GM19351 (cell line): ENCODE results near the gene CNTROB.
"Not testable (repeated sequence)": the region's sequence is repeated elsewhere in the genome, so short reads cannot be mapped to it uniquely, and the experiment has no call there.

Experiments
- ATAC-seq: cut with Tn5 transposase; IDR thresholded peaks from one replicate; pipeline ENCODE4 v1.9.1; 2021; ENCODE audit warnings: mild to moderate bottlenecking, moderate library complexity; ENCODE audit not compliant: unreplicated experiment

CNTROB gene

DNA sequence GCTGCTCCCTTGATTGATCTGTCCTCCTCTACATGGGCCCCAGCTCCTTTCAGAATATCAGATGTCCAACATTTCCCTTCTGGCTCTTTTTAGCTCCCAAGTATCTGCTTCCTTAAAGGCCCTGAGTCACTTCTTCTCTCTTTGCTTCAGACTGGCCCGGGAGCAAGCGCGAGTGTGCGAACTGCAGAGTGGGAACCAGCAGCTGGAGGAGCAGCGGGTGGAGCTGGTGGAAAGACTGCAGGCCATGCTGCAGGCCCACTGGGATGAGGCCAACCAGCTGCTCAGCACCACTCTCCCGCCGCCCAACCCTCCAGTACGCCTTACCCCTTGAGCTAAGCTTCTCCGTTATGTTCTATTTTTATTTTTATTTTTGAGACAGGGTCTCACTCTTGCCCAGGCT lies 12.3 kb downstream of the CNTROB start:
- ATAC-seq = no peak

DNA sequence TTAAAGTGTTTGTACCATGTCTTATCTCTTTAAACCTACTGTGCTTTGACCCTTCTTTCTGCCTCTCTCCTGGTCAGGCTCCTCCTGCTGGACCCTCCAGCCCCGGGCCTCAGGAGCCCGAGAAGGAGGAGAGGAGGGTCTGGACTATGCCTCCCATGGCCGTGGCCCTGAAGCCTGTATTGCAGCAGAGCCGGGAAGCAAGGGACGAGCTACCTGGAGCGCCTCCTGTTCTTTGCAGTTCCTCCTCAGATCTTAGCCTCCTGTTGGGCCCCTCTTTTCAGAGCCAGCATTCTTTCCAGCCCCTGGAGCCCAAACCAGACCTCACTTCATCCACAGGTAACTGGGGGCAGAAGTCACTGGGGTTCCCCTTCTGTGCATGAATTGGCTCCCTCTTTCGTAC lies 13.6 kb downstream of the CNTROB start:
- ATAC-seq = no peak

DNA sequence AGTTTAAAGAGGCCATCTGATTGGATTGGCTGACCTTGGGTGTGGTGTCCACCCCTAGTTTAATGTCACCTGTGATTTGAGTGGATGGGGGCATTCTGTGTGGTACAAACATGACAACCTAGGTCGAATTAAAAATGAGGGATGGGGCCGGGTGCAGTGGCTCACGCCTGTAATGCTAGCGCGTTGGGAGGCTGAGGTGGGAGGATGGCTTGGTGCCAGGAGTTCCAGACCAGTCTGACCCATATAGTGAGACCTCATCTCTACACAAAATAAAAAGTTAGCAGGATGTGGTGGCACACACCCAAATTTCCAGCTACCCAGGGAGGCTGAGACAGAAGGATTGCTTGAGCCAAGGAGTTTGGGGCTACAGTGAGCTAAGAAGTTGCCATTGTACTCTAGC lies 14.4 kb downstream of the CNTROB start:
- ATAC-seq = no peak

DNA sequence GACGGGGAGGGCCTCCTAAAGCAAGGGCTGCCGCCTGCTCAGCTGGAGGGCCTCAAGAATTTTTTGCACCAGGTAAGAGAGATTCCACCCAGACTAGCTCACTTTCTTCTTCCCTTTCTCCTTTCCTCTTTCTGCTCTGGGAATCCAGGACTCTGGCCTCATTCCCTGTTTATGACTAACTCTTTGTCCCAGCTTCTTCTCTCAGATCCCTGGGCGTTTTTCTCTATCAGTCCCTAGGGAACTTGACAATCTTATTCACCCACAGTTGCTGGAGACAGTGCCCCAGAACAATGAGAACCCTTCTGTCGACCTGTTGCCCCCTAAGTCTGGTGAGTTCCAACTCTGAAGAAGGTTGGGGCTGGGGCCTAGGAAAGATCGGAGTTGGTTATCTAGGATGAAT lies 15.6 kb downstream of the CNTROB start:
- ATAC-seq = no peak

DNA sequence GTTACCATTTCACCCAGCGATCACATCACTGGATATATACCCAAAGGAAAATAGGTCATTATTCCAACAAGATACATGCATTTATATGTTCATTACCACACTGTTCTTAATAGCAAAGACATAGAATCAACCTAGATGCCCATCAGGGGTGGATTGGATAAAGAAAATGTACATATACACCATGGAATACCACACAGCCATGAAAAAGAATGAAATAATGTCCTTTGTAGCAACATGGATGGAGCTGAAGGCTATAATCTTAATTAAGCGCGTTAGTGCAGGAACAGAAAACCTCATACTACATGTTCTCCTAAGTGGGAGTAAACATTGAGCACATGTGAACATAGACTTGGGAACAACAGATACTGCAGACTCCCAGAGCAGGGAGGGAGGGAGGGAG lies 18.6 kb downstream of the CNTROB start:
- ATAC-seq = no peak

DNA sequence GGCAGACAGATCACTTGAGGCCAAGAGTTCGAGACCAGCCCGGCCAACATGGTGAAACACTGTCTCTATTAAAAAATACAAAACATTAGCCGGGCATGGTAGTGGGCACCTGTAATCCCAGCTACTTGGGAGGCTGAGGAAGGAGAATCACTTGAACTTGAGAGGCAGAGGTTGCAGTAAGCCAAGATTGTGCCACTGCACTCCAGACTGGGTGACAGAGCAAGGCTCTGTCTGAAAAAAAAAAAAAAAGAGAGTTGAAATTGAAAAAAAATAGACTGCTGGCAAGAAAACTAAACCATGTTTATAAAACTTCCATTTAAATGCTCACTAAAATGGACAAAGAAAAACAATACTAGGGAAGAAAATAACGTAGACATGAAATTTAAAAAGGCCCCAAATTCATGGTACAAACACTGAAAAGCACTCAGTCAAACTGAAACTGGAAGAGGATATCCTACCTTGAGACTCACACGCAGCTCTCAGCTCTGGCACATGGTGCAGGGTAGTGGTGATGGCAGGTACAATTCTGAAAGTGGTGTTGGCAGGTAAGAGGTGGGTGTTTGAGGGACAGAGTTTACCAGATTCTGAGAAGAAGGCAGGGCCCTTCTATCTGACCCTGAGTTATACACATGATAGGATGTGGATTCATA lies 19.3 kb downstream of the CNTROB start:
- ATAC-seq = peak; percentile 65

DNA sequence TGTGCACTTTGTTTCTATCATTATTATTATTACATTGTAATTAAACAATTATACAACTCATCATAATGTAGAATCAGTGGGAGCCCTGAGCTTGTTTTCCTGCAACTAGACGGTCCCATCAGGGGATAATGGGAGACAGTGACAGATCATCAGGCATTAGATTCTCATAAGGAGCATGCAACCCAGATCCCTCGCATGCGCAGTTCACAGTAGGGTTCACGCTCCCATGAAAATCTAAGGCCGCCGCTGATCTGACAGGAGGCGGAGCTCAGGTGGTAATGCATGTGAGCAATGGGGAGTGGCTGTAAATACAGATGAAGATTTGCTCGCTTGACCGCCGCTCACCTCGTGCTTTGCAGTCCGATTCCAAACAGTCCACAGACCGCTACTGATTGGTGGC lies 21.3 kb downstream of the CNTROB start:
- not testable (repeated sequence) for ATAC-seq

DNA sequence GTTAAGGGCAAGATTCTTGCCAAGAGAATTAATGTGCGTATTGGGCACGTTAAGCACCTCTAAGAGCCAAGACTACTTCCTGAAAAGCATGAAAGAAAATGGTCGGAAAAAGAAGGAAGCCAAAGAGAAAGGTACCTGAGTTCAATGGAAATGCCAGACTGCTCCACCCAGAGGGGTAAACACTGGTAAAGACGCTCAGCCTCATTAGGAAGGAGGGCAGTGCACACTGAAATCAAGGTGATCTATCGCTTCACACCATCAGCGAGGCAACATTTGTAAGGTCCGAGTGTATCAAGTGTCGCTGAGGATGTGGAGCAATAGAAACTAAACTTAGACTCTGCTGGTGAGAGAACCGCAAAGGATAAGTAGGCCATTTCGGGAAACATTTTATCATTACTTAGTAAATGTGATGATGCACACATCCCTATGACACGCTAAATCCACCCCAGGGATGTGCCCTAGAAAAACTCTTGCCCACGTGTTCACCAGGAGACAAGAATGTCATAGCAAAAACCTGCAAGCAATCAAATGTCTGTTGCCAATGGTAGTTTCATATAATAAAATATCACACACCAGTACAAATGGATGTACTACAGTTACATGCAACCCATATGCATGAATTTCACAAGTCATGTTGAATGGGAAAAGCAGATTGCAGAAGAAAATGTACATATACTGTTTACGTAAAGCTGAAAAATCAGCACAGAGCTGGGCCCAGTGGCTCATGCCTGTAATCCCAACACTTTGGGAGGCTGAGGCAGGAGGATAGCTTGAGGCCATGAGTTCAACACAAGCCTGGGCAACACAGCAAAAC lies 23.6 kb downstream of the CNTROB start:
- ATAC-seq = no peak

DNA sequence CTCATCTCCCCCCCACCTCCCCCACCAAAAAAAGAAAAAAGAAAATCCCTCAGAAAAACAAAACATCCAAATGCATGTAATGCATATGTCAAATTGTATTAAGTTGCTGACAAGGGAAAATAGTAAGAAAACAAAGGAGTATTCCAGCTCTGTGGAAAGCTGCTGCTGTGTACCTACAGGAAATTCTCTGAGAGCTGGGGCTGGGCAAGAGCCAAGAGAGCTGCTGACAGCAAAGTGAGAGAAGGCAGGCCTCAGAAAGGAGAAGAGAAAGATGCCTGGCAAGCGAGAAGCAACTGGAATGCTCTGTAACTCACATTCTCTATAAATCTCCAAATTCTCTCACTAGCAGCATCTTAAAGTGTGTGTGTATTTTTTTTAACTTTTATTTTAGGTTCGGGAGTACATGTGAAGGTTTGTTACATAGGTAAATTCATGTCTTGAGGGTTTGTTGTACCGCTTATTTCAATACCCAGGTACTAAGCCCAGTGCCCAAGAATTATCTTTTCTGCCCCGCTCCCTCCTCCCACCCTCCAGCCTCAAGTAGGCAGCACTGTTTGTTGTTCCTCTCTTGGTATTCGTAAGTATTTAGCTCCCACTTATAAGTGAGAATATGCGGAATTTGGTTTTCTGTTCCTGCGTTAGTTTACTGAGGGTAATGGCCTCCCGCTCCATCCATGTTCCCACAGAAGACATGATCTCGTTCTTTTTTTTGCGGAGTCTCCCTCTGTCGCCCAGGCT lies 24.4 kb downstream of the CNTROB start:
- ATAC-seq = no peak

DNA sequence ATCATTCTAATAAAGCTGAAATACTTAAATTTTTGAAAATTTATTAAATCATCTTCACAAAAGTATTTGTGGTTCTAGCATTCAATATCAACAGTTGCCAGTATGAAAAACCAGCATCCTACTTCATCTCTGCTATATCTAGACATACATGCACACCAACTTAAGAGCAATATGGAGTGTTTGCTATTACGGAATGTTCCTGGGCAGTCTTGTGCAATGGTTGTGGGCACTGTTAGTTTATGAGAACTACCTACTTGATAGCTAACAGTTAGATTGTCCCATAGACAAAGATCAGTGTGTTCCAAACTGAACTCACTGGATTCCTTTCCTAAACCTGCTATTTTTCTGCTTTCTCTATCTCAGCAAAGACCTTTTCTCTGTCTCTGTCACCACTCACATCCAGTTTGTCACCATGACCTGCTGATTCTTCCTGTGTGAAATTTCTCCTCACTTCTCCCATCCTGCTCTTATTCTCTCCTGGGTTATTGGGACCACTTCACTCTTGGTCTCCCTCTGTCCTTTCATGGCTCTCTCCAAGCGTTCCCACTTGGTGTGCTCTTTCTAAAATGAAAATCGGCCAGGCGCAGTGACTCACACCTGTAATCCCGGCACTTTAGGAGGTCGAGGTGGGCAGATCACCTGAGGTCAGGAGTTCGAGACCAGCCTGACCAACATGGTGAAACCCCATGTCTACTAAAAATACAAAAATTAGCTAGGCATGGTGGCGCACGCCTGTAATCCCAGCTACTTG lies 27.7 kb downstream of the CNTROB start:
- no peak for ATAC-seq

DNA sequence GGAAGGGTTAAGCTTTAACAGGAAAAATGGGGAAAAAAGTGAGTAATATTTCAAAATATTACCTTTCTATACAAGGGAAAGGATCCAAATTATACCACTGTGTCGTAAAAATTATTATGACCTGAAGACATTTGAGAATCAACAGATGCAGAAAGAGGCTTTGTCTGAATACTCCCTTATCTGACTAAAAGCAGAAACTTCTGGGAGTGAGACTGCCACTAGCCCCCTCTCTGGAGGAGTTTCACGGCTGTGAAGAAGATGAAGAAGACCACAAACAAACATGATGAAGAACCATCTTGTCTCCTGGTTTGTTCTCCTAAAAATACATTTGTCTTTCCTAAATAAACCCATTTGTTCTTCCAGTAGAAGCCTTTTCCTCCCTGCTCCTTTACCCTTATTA lies 29.4 kb downstream of the CNTROB start:
- ATAC-seq = no peak

DNA sequence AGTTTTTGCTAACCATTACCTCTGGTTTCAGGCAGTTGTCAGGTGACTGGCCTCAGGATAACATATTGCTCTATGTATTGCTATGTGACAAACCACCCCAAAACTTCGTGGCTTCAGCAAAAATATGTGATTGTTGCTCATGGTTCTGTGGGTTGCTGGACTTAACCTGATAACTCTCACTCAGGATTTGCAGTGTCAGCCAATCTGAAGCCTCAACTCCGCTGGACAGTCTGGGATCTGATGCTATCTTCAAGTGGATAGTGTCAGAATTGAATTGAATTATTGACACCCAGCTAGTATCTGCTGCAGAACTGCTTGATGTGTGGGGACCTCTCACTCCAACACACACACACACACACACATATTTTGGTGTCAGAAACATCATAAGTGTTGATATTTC lies 35.7 kb downstream of the CNTROB start:
- ATAC-seq = no peak

DNA sequence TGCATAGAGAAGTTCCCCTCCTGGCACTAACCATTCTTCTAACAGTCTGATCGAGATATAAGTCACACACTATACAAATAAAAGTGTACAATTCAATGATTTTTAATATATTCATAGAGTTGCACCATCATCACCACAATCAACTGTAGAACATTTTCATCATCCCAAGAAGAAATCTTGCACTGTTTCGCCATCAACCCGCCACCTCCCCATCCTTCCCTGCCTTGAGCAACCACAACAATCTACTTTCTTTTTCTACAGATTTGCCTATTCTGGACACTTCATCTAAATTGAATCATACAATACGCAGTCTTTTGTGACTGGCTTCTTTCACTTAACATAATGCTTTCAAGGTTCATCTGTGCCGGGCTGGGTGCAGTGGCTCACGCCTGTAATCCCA lies 37.4 kb downstream of the CNTROB start:
- no peak for ATAC-seq

DNA sequence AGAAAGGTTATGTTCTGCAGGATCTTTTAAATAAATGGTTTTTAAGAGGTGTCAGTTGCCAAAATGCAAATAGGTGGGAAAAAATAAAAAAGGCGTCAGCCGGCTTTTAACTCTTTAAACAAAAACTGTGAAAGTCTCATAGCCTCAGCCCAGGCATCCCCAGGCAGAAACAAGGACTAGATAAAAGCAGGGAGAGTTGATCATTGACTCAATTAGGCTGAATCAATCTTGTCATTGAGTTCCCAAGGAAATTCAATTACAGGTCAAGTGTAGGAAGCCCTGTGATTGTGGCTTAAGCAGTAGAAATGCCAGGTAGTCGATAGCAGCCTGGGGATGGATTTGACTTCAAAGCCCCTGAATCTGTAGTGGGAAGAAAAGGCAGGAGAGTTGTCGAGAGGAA lies 39.6 kb downstream of the CNTROB start:
- no peak for ATAC-seq

DNA sequence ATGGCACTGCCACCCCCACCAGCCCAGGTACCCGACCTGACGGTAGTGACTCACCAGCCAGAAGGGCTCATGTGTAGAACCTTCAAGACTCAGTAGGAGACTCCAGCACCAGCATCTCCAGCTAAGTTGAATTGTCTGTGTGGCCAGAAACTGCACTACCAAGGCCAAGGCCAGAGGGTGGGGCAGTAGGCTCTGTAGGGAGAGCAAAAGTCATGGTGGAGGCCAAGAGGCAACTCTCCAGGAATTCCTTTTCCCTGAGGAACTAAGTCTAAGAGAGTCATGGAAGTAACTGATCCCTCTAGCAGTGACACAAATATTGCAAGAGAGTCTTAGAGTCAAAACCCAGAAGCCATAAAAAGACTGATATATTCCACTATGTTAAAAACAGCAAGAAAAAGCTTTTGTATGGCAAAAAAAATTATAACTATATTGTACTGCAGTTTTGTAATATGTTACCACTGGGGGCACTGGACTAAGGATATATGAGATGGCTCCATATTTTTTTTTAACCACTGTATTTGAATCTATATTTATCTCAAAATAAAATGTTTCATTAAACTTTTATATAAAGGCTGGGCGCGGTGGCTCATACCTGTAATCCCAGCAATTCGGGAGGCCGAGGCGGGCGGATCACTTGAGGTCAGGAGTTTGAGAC lies 40.3 kb downstream of the CNTROB start:
- no peak for ATAC-seq

DNA sequence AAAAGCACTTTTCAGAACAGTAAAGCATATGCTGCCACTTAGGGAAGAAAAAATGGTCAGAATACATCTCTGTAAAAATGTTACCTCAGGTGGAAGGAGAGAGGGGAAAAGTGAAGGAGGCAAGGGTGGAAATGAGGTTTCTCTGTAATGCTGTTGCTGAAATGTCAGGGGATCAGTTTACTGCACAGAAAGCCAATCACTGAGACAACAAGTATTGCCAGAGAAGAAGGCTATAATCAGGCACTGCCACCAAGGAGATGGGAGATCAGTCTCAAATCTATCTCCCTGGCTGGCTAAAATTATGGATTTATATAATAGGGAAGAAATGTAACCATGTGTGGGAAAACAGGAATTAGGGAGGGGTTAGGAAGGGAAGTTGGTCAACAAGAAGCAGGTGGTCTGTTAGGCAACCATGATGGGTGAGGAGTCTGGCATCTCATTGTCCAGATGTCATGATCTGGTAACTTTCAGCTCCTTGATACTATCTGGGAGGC lies 42.7 kb downstream of the CNTROB start:
- no peak for ATAC-seq

DNA sequence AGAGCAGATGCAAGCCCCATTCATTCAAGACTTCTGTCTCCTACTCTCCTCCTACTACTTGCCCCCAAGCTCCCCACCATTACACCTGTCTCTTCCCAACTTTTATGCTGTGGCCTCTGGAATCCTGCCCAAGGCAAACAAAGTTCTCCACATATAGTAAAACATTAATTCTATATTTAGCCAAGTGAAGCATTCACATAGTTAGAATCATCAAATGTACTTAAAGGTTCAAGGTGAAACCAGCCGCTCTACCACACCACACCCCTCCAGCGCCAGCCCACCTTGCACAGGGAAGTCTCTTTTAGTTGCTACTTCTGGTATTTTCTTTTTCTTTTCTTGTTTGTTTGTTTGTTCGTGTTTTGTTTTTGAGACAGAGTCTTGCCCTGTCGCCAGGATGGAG lies 45.0 kb downstream of the CNTROB start:
- ATAC-seq = no peak

DNA sequence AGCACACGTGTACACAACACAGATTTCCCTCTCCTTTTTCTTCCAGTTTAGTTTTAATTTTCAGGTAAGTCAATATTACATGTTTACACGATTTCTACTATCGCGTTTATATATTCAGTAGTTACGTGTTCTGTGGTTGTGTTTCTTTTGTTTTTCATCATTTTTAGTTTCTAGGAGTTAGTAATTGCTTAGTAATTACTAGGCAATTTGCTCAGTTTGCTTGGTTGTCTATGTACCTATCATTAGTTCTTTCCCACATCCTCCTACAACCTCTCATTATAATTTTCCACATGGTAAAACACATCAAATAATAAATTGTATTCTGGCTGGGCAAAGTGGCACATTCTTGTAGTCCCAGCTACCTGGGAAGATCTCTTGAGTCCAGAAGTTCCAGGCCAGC lies 45.8 kb downstream of the CNTROB start:
- no peak for ATAC-seq

DNA sequence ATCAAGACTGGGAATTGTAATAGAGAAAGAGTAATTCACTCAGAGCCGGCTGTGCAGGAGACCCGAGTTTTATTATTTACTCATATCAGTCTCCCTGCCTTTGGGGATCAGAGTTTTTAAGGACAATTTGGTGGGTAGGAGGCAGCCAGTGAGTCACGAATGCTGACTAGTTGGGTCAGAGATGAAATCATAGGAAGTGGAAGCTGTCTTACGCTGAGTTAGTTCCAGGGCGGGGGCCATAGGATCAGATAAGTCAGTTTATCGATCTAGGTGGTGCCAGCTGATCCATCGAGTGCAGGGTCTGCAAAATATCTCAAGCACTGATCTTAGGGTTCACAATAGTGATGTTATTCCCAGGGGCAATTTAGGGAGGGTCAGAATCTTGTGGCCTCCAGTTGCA lies 50.2 kb downstream of the CNTROB start:
- no peak for ATAC-seq

DNA sequence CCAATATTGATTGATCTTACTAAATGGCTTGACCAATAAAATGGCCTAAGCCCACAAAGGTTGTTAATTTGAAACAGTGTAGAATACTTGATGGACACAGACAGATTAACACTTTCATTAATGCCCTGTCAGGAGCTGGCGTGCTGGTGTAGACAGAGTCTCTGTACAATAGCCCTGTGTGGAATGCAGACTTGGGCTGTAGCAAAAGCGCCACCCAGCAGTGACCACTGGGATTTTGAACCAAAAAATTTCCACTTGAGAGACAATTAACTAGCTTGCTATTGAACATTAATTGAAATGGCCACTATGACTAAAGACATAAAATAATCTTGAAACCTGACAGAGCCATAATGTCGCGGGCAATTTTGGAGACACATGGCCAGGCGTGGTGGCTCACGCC lies 50.7 kb downstream of the CNTROB start:
- no peak for ATAC-seq

DNA sequence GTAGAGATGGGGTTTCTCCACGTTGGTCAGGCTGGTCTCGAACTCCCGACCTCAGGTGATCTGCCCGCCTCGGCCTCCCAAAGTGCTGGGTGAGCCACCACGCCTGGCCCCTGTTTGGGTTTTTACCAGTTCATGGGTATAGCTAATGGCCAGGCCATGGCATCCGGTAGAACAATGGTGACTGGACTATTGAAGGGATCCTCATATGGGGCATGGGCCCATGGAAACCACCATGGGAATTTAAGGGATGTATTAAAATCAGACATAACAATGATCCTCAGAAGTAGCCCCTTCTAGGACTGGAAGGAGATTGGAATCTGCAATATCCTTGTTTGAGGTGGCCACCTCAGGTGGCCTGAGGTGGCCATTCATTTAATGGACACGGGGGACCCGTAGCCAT lies 52.9 kb downstream of the CNTROB start:
- no peak for ATAC-seq
